ENCODE results near the gene GNAQ.
A peak's percentile ranks its signal among the peaks of the same experiment; 100 is the strongest.

GNAQ gene

DNA sequence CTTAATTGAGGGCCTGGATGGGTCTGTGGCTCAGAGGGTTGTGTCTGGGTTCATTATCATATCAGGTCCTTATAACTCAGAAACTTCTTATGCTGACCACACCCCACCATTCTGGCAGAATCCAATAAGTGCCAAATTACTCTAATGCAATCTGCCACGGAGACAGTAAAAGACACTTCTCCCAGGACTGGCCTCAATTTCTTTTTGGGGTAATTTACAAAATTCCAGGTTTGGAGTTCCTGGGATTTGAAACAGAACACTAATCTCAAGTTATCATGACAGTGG, 187.8 kb downstream of the GNAQ start:
- no peaks in the 10 kb centered on the region for H3K9me3 Mint-ChIP-seq
- H3K4me1 Mint-ChIP-seq, result no peaks in the 10 kb centered on the region
- no peak for ATAC-seq
- H3K36me3 Mint-ChIP-seq, result no peaks in the 10 kb centered on the region
- H3K27ac Mint-ChIP-seq, result no peak overlapping the region
- no peaks in the 10 kb centered on the region for H3K27me3 Mint-ChIP-seq
- H3K4me3 Mint-ChIP-seq, result no peak overlapping the region

DNA sequence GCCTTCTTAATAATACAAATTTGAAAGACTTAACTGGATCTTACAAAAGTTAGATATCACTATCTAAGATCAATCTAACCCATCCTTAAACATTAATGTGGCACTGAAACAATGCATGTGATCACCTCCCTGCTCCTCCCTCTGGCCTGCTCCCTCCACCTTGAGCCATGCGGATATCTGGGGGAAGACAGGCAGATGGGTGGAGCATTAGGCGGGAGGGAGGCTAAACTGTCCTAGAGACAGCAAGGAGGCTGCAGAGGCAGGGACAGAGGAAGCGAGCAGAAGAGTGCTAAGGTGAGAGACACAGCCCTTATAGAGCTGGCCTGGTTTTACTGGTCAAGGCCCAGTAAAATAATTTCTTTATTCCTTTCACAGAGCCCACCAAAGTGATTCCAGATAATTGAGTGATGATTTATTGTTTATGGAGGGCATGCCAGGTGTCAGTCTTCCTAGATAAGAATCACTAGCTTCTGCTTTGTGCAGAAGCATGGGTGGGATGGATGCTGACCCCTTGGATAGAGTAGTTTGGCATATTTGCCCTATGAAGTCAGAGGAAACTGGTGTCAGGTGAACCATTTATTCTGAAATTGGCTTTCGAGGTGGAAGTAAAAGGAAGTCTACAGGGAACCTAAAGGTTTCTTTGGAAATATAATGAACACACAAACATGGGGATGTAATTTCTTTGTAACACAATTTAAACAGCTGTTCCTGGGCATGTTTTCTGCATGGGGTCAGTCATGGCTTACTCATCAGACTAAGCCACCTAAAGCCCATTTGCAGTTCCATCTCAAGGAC, 188.3 kb downstream of the GNAQ start:
- no peaks in the 10 kb centered on the region for H3K36me3 Mint-ChIP-seq
- no peak overlapping the region for H3K27ac Mint-ChIP-seq
- no peaks in the 10 kb centered on the region for H3K4me1 Mint-ChIP-seq
- H3K9me3 Mint-ChIP-seq, result no peaks in the 10 kb centered on the region
- H3K27me3 Mint-ChIP-seq, result no peaks in the 10 kb centered on the region
- no peak overlapping the region for H3K4me3 Mint-ChIP-seq
- ATAC-seq, result no peak

DNA sequence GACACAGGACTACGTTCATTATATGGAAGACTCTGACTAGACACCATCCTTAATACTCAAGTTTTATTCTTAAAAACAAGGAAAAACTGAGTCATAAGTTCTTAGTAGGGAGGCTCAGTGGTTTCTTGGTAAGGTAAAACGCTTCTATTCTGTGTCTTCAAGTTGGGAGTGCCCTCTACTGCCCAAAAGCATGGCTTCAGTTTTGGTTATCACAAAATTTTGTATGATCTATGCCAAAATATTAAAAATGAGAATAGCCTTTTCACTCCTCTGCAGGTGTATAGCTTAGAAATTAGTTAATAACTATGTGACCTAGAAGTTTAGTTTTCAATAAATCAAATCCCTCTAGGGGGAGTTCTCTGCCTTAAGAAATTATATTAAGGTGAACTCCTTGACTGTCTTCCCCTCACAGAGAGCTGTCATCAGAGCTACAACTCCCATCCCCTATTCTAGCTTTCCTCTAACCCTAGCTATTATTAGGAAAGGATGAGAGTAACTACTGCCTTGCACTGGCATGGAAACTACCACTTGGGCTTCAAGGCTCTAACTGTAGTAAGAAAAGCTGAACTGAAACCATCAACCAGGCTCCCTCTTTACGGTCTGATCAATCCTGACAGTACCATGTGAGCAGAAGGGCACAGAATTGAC, 189.7 kb downstream of the GNAQ start:
- H3K27ac Mint-ChIP-seq, result no peak overlapping the region
- no peaks in the 10 kb centered on the region for H3K27me3 Mint-ChIP-seq
- no peaks in the 10 kb centered on the region for H3K4me1 Mint-ChIP-seq
- no peak overlapping the region for H3K4me3 Mint-ChIP-seq
- peak; percentile 89 for ATAC-seq
- H3K9me3 Mint-ChIP-seq, result no peaks in the 10 kb centered on the region
- no peaks in the 10 kb centered on the region for H3K36me3 Mint-ChIP-seq

DNA sequence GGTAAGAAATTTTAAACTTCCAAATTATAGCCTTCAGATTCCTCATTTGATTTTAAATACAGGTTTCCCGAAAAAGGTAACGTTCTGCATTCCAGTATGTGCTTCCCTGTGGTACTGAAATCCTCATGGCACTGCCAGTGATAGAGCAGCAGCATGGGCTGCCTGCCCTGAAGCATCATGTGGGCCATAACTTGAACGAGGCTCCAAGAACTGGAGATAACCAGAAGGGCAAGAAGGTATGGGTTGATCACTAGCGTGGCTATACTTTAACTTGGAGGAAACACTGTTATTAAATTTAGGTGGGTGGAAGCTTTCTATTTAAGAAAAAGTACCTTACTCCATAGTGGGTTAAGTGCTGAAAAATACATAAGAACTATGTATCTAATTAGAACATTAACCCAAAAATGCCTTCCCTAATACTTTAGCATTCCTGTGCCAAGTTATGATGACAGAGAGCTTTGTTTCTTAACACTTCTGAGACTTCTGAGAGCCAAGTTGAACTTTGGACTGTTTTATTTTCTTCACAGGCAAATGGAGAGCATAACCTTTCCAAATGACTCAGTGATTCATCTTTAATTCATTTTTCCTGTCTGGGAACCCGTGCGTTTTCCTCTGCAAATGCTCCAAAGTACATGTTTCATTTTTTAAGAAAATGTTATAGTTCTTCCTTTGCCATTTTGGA, 192.0 kb downstream of the GNAQ start:
- no peak overlapping the region for H3K27ac Mint-ChIP-seq
- H3K4me3 Mint-ChIP-seq, result no peak overlapping the region
- H3K9me3 Mint-ChIP-seq, result no peaks in the 10 kb centered on the region
- no peak for ATAC-seq
- H3K4me1 Mint-ChIP-seq, result no peaks in the 10 kb centered on the region
- no peaks in the 10 kb centered on the region for H3K27me3 Mint-ChIP-seq
- no peaks in the 10 kb centered on the region for H3K36me3 Mint-ChIP-seq

DNA sequence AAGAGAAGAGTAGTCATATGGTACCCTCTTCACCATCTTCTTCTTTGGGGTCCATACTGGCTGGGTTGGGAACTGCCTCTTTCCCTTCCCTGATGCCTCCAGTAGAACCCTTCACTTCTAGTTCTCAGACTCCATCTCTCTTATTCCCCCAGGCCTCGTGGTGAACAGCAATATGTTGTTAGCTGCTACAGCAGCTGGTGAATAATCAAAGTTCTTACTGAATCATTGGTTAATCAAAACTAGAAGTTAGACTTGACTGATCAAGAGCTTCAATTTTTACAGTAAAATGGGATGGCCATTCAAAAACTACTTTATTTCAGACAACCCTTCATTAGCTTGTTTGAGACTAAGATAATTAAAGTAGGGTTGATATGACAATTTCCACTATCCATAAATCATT, 192.6 kb downstream of the GNAQ start:
- no peak overlapping the region for H3K27ac Mint-ChIP-seq
- H3K4me1 Mint-ChIP-seq, result no peaks in the 10 kb centered on the region
- no peak overlapping the region for H3K4me3 Mint-ChIP-seq
- ATAC-seq, result no peak
- H3K36me3 Mint-ChIP-seq, result no peaks in the 10 kb centered on the region
- no peaks in the 10 kb centered on the region for H3K27me3 Mint-ChIP-seq
- H3K9me3 Mint-ChIP-seq, result no peaks in the 10 kb centered on the region

DNA sequence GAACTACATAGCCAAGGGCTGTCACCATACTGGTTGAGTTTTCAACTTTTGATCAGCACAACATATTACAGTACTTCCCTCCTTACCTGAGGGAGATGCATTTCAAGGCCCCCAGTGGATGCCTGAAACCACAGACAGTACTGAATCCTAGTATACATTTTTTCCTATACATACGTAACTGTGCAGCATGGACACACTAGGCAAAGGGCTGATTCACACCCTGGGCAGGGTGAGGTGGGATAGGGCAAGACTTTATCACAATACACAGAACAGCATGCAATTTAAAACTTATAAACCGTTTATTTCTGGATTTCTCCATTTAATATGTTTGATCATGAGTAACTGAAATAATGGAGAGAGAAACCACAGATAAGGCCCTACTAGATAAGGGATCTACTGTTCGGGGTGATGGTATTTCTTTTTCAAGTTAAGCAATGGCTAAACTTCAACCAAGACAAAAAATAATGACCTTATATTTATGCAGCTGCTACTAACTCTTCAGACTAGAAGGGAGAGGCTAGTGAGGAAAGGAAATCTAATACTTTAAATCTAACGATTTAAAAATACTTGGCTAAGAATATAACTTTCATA, 196.6 kb downstream of the GNAQ start:
- Mint-ChIP-seq H3K4me1 (no peaks in the 10 kb centered on the region), H3K9me3 (no peaks in the 10 kb centered on the region), H3K36me3 (no peaks in the 10 kb centered on the region), H3K27me3 (no peaks in the 10 kb centered on the region), H3K27ac (no peak overlapping the region), H3K4me3 (no peak overlapping the region)
- ATAC-seq, result no peak

DNA sequence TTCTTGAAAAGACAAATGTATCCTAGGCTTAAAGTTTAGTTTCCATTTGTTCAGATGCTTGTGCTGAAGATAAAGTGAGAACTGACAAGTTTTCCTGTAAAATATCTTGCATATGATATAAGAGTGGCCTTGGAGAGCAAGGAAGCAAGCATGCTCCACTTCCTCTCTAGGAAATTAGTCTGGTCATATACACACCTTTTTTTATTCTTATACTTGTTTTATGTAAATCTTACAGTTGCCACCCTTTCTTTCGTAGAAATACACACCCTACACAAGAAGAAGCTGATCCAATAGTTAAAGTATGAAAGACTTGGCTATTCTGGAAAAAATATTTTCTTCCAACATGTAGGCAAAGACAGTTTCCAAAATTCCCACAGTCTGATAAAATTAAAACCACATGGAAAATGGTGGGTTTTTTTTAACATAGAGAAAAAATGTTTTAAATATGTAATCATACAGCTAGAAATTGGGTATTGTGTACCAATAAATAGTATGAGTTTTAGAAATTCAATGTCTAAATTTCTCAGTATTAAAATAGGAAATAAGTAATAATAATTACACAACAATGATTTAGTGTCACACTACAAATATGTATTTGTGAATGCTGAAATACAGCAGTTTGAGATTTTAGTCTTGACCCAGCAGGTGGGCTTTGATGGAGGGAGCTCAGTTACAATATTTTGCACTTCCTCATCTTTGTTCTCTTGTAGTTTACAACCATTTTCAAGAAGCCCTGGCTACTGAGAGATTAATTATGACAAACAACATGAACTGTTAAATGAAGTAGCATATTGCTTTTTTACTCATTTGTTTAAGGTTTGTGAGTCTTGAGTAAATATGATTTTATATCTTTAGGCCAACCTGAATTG, 197.8 kb downstream of the GNAQ start:
- H3K9me3 Mint-ChIP-seq, result no peaks in the 10 kb centered on the region
- no peaks in the 10 kb centered on the region for H3K4me1 Mint-ChIP-seq
- no peak for ATAC-seq
- H3K36me3 Mint-ChIP-seq, result no peaks in the 10 kb centered on the region
- H3K27me3 Mint-ChIP-seq, result no peaks in the 10 kb centered on the region
- H3K4me3 Mint-ChIP-seq, result no peak overlapping the region
- H3K27ac Mint-ChIP-seq, result no peak overlapping the region

DNA sequence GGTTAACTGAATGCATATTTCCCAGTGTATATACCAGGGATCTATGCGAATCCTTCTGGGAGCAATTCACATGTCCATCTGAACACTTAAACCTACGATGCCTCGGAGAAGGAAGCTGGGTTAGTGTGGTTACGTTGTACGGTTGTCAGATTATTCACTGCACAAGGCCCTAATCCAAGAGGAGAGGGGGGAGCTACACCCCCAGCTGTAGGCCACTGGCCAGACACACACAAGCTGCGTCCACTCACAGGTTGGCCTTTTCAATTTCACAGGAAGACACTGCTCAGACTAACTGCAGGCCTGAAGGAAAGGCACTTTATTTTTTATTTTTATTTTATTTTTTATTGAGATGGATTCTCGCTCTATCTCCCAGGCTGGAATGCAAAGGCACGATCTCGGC, 199.0 kb downstream of the GNAQ start:
- H3K27ac Mint-ChIP-seq, result no peak overlapping the region

DNA sequence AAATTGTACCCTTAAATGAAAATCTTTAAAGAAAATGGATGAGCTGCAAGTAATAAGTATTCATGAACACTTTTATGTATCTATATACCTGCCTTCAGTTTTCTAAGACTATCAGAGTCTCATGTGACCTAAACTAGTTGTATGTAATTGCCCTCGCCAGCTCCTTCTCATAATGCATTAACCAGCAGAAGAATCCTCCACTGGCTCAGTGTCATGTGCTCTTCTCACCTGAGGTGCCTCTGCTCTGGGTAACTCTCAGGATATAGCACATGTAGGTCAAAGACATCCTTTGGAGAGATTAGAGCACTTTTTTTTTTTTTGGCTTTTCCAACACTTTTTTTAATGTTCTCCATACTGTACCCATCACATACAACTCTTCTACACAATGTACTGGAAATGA, 199.8 kb downstream of the GNAQ start:
- Mint-ChIP-seq H3K27me3 (no peaks in the 10 kb centered on the region), H3K4me1 (no peaks in the 10 kb centered on the region), H3K27ac (no peak overlapping the region), H3K4me3 (no peak overlapping the region), H3K9me3 (no peaks in the 10 kb centered on the region), H3K36me3 (no peaks in the 10 kb centered on the region)
- ATAC-seq, result no peak

More for the DNA sequence above, 199.0 kb downstream of the GNAQ start:
- H3K4me3 Mint-ChIP-seq, result no peak overlapping the region
- H3K36me3 Mint-ChIP-seq, result no peaks in the 10 kb centered on the region
- H3K4me1 Mint-ChIP-seq, result no peaks in the 10 kb centered on the region
- no peaks in the 10 kb centered on the region for H3K9me3 Mint-ChIP-seq
- ATAC-seq, result no peak
- no peaks in the 10 kb centered on the region for H3K27me3 Mint-ChIP-seq

DNA sequence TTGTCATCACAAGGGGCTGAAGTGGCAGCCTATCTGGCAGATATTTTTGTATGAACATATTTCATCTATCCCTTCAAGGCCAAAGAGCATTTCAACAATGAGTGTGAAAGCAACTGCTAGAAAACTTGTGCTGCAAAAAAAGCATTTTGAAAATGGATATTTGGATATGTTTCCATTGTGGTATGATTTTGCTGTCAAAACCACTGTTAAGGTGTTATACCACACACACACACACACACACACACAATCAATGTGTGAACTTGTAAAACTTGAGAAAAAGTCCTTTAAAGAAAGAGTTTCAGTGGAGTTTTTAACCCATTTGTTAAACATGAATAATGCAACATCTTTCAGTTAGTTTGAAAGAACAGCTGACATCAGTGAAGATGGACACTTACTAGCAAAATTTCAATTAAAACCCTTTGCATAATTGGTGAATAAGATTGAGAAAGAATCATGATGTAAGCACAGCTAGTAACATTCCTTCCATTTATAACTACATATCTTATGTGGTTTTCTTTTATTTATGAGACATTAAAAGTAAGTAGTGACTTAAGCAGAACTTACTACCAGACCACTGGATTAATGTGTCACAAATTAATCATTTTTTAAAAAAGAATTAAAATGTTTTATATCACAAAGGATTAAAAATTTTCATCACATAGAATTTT, 200.9 kb downstream of the GNAQ start:
- Mint-ChIP-seq H3K36me3 (no peaks in the 10 kb centered on the region), H3K27me3 (no peaks in the 10 kb centered on the region), H3K27ac (no peak overlapping the region), H3K9me3 (no peaks in the 10 kb centered on the region), H3K4me3 (no peak overlapping the region), H3K4me1 (no peaks in the 10 kb centered on the region)
- no peak for ATAC-seq

DNA sequence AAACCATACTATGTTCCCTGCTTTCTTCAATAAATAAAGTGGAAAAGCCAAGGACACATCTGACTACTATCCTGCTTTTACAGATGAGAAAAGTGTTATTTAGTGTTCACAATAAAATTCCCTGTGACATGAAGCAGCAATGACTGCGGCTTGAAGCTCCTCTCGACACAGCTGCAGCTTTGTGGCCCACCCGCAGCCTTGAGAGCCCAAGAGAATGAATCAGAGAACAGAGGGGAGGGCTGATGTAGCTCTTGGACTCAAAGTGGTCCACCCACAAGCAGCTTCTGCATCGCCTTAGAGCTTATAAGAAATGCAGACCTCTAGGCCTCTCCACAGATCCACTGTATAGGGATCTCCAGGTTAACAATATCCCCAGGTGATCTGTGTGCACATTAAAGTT, 202.2 kb downstream of the GNAQ start:
- ATAC-seq, result no peak
- Mint-ChIP-seq H3K4me3 (no peak overlapping the region), H3K27ac (no peak overlapping the region), H3K9me3 (no peaks in the 10 kb centered on the region), H3K36me3 (no peaks in the 10 kb centered on the region), H3K27me3 (no peaks in the 10 kb centered on the region), H3K4me1 (no peaks in the 10 kb centered on the region)

DNA sequence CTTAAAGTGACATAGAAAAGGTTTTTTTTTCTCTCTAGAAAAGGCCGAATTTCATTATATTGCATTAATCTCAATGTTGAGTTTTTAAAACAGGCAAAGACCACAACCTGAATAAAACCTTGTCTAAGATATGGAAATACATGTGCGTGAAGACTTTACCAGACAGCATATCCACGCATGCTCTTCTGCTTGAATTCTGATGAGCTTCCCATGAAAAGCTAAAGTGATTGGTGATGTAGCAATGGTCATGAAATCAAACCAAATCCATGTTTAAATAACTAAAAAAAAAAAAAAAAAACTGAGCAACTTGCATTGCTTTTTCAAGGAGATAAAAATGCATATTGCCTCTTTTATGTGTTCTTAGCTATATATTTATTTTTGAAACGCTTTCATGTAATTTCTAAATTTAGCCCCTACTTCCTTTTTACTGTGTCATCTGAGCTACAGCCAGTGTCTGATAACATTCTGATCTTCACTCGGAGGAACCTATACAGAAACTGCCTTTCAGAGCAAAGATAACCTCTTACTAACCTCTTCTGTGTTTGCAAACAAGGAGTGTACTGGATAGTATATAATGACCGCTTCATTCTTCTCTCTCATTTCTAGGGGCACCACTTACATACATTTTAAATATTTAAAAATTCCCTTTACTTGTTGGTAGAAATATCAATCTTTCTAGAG, 204.4 kb downstream of the GNAQ start:
- Mint-ChIP-seq H3K9me3 (no peaks in the 10 kb centered on the region), H3K4me3 (no peak overlapping the region), H3K4me1 (no peaks in the 10 kb centered on the region), H3K36me3 (no peaks in the 10 kb centered on the region), H3K27me3 (no peaks in the 10 kb centered on the region), H3K27ac (no peak overlapping the region)
- ATAC-seq, result no peak

DNA sequence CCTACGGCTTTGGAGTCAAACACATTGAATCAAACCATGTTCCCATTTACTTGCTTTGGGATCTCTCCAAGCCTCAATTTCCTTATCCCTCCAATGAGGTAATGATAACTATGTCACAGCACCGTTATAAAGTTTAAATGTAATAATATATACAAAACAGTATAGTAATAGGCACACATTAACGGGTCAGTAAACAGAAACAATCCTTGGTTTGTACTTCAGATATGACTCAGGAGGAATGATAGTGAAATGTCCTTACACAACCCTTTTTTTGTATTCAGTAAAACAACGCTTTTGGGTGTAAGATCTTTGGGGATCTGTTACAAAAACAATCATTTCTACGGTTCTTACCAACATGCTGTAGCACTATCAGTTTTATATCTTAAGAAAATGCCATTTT, 205.0 kb downstream of the GNAQ start:
- H3K4me1 Mint-ChIP-seq, result no peaks in the 10 kb centered on the region
- no peak overlapping the region for H3K4me3 Mint-ChIP-seq
- H3K27me3 Mint-ChIP-seq, result peaks cover 2% of the 10 kb centered on the region
- H3K36me3 Mint-ChIP-seq, result no peaks in the 10 kb centered on the region
- ATAC-seq, result no peak
- no peaks in the 10 kb centered on the region for H3K9me3 Mint-ChIP-seq
- no peak overlapping the region for H3K27ac Mint-ChIP-seq

DNA sequence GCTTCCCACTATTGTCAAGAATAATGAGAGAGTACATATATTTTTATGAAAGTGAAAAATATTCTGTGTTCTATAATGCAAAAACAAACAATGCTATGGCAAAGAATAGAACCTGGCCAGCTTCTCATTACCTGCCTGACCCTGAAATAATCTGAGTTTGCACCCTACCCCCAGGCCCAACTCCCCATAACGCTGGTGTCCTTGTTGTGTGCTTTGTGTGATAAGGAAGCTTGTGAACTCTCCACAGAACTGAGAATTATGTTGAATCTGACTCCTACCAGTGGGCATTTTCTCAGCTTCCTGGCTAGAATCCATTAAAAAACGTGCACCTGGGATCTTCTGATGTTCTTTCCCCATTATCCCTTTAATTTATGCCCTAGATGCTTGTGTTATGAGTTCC, 205.5 kb downstream of the GNAQ start:
- no peaks in the 10 kb centered on the region for H3K9me3 Mint-ChIP-seq
- H3K4me3 Mint-ChIP-seq, result no peak overlapping the region
- no peaks in the 10 kb centered on the region for H3K4me1 Mint-ChIP-seq
- no peaks in the 10 kb centered on the region for H3K36me3 Mint-ChIP-seq
- H3K27ac Mint-ChIP-seq, result no peak overlapping the region
- no peak for ATAC-seq
- peaks cover 6% of the 10 kb centered on the region for H3K27me3 Mint-ChIP-seq

All from stimulated activated memory B cell treated with anti-CD40 and anti-IgM and Interleukin-4, amounts not matched to agents 10 μg/mL and 1 μg/mL and 100 μg/mL, for 72 hours (primary cell).